22Rv1 (cell line): ENCODE data around the gene C1QL4.

Source experiments
- CTCF ChIP-seq: fragments of 450-650 bp; IDR thresholded peaks from 2 replicates; pipeline ENCODE4 v1.5.1; 2017; ENCODE audit warnings: mild to moderate bottlenecking
- ZFX ChIP-seq: fragments of 450-650 bp; IDR thresholded peaks from 2 replicates; pipeline ENCODE4 v1.6.1; 2017; ENCODE audit warnings: antibody characterized with exemption, borderline replicate concordance

- no peak for TF ChIP-seq CTCF
- TF ChIP-seq ZFX = no peak
Measured at GRCh38 chr12:49328816-49329215, 8.2 kb downstream of the C1QL4 start.
